Ascending aorta (tissue), 2 donors: ENCODE measurements around the gene SLCO2A1. TPM values are rescaled to one million over a fixed set of nuclear protein-coding genes. Genes with fewer than 3 reads are reported as not detected.

Source experiments
- DNase-seq, 2 donors: peaks; one replicate each; pipeline ENCODE4 v3.0.0-alpha.2; 2019; ENCODE audit warnings: low spot score in 2 of 2
- H3K27ac ChIP-seq, 2 donors: fragments of 200-600 bp; sonication (generic); one replicate each; pipeline ENCODE4 v1.5.1; 2016 to 2017; ENCODE audit warnings: mild to moderate bottlenecking in 1 of 2
- H3K27me3 ChIP-seq: fragments of 200-600 bp; sonication (generic); one replicate; pipeline ENCODE4 v1.5.1; 2017
- H3K36me3 ChIP-seq, 2 donors: fragments of 200-600 bp; sonication (generic); one replicate each; pipeline ENCODE4 v1.5.1; 2016
- H3K4me1 ChIP-seq, 2 donors: fragments of 200-600 bp; sonication (generic); one replicate each; pipeline ENCODE4 v1.5.1; 2016 to 2017; ENCODE audit warnings: mild to moderate bottlenecking in 1 of 2
- H3K4me3 ChIP-seq, 2 donors: fragments of 200-600 bp; sonication (generic); one replicate each; pipeline ENCODE4 v1.5.1; 2016 to 2017; ENCODE audit warnings: mild to moderate bottlenecking in 1 of 2
- H3K9me3 ChIP-seq, 2 donors: fragments of 200-600 bp; sonication (generic); one replicate each; pipeline ENCODE4 v1.5.1; 2016
- CTCF ChIP-seq, 3 experiments: fragments of 200-600 bp in 2 of 3; fragments of 450-650 bp in 1 of 3; sonication (generic) in 2 of 3; IDR thresholded peaks; one replicate each; pipeline ENCODE4 v1.5.1; 2016 to 2019; ENCODE audit warnings: antibody characterized with exemption in 3 of 3, mild to moderate bottlenecking in 1 of 3, moderate library complexity in 1 of 3
- intact Hi-C: fragments of 100-400 bp; cut with DNase I; formaldehyde crosslinking; loops from one replicate; pipeline ENCODE4 v1.15.1; 2023
- total RNA-seq: library from RNA; depleted of rRNA; stranded (reverse); fragments of >200 nt; gene quantifications from one replicate; pipeline ENCODE4 v1.1.0, GENCODE V29; 2016

SLCO2A1 gene
- total RNA-seq, 1 donor from 2014 or later = 111 TPM

- no peak for TF ChIP-seq CTCF (IDR thresholded peaks at IDR 0.05)
- Histone ChIP-seq H3K4me3 (no peak overlapping the region), H3K4me1 (peaks cover 0 to 11% of the 10 kb centered on the region in 2 donors), H3K9me3 (no peaks in the 10 kb centered on the region), H3K36me3 (no peaks in the 10 kb centered on the region), H3K27ac (no peak overlapping the region), H3K27me3 (no peaks in the 10 kb centered on the region)
- intact Hi-C loops = no loop called here
- peak in 1 of 2 donors; percentile 58 for DNase-seq
Observed at GRCh38 chr3:133933097-133934024, 96.4 kb downstream of the SLCO2A1 start.

GRCh38 chr3:133932009-133932408 is 97.7 kb downstream of the SLCO2A1 start:
- DNase-seq = peak in 1 of 2 donors; percentile 30
- H3K27ac ChIP-seq = no peak overlapping the region
- intact Hi-C loops = no loop called here
- no peaks in the 10 kb centered on the region for H3K9me3 ChIP-seq
- H3K4me1 ChIP-seq = peaks cover 0 to 4% of the 10 kb centered on the region in 2 donors
- no peaks in the 10 kb centered on the region for H3K27me3 ChIP-seq
- H3K36me3 ChIP-seq = no peaks in the 10 kb centered on the region
- no peak for TF ChIP-seq CTCF (IDR thresholded peaks at IDR 0.05)
- no peak overlapping the region for H3K4me3 ChIP-seq

DNA sequence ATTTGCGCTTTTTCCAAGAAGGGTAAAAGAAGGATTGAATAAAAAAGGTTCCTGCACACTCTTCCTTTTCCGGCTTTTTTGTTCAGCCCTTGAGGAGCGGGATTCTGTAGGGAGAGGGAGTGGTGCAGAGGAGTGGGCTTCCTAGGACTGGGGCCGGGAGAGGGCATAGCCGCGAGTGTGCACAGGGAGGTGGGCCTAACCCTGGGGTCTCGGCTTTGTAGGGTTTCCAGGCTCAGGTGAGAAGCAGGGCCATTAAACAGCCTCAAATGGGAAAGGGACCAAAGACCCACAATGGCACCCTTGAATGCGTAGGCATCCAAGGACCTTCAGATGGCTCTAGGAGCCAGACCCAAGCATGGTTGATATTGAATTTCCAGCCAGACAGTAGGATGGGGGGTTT is 98.6 kb downstream of the SLCO2A1 start:
- intact Hi-C loops = no loop called here
- DNase-seq = peak in 1 of 2 donors; percentile 28
- peaks cover 0 to 4% of the 10 kb centered on the region in 2 donors for H3K4me1 ChIP-seq
- no peak overlapping the region for H3K4me3 ChIP-seq
- no peaks in the 10 kb centered on the region for H3K9me3 ChIP-seq
- H3K27ac ChIP-seq = no peak overlapping the region
- TF ChIP-seq CTCF (IDR thresholded peaks at IDR 0.05) = no peak
- no peaks in the 10 kb centered on the region for H3K36me3 ChIP-seq
- no peaks in the 10 kb centered on the region for H3K27me3 ChIP-seq

DNA sequence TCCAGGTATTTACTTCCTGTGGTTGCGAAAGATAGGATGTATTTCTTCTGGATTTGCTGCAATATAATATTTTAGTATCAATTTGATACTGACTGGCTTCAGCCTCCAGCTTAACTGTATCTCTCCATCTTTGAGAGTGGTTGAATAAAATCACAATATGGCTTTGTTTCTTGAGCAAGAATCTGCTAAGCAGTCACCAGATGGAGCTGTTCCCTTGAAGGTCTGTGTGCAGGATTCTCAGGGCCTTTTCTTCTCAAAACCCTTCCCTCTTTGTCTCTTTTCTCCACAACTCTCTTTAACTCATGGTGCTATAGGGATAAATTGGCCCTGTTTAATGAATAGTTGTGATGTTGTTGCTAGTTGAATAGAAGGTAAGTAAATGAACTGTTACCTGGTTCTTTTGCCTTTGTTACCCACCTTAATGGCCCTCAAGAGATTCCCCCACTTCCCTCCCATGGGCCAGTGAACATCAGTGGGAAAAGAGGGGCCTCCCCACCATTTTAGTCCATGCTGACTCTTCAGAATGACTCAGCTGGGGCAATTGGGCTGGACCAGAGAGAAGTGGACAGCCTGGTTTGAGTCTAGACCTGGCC is 99.3 kb downstream of the SLCO2A1 start:
- Histone ChIP-seq H3K4me3 (no peak overlapping the region), H3K27ac (no peak overlapping the region), H3K4me1 (peaks cover 0 to 4% of the 10 kb centered on the region in 2 donors), H3K27me3 (no peaks in the 10 kb centered on the region), H3K9me3 (no peaks in the 10 kb centered on the region), H3K36me3 (no peaks in the 10 kb centered on the region)
- TF ChIP-seq CTCF (IDR thresholded peaks at IDR 0.05) = peak; percentile 19 to 63 (median 25)
- intact Hi-C loops = no loop called here
- peak in 1 of 2 donors; percentile 30 for DNase-seq

DNA sequence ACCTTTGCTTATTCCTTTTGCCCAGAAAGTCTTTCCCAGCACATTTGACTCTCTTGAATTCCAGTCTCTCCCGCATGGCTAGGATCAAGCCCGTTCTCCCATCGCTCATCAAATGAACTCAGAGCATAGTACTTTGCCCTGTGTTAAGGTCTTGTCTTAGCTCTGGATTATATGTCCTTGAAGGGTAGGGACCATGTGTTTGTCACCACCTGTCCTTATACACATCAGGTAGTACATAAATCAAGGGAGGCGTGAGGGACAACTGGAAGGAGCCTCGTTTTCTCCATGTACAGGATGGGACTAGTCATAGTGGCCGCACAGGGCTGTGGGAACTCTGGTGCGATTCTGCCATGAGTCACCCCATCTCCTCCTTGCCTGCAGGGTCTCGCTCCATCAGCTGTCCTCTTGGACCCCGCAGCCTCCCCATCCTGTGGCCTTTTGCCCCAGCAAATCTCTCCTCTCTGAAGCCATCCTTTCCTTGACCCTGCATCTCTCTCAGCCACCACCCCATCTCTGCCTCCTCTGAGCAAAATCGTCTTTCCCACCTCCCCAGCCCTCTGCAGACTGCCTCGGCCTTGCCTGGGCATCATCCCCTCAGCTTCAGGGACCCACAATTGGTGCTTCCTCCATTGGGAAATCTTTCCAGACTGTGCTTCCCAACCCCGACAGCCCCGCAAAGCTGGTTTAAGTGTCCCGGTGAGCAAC is 100.7 kb downstream of the SLCO2A1 start:
- intact Hi-C loops = loop anchor here (5.0 kb wide), 1 partner anchor 1197 kb away; no protein-coding TSS in a partner anchor
- H3K4me1 ChIP-seq = peaks cover 0 to 4% of the 10 kb centered on the region in 2 donors

More for the DNA sequence above, 100.7 kb downstream of the SLCO2A1 start:
- no peak overlapping the region for H3K4me3 ChIP-seq
- no peak overlapping the region for H3K27ac ChIP-seq
- peak in 1 of 2 donors; percentile 47 for DNase-seq
- TF ChIP-seq CTCF (IDR thresholded peaks at IDR 0.05) = no peak
- no peaks in the 10 kb centered on the region for H3K27me3 ChIP-seq
- no peaks in the 10 kb centered on the region for H3K9me3 ChIP-seq
- H3K36me3 ChIP-seq = no peaks in the 10 kb centered on the region
